HG03095 (cell line): ENCODE results near the gene WDR26.
A peak's percentile ranks its signal among the peaks of the same experiment; 100 is the strongest.
"Not testable (repeated sequence)": the region's sequence is repeated elsewhere in the genome, so short reads cannot be mapped to it uniquely, and the experiment has no call there.

ENCODE experiments used
- ATAC-seq: cut with Tn5 transposase; IDR thresholded peaks from one replicate; pipeline ENCODE4 v1.9.1; 2021; ENCODE audit warnings: moderate library complexity; ENCODE audit not compliant: unreplicated experiment

WDR26 gene

GRCh38 chr1:224434691-224435317 lies at the start of gene WDR26:
Gene WDR26, minus strand, starts transcription at chr1:224434797.
- ATAC-seq = peak; percentile 83

GRCh38 chr1:224483206-224483605 lies 48.6 kb upstream of the WDR26 start:
- not testable (repeated sequence) for ATAC-seq

- no peak for ATAC-seq
Measured at GRCh38 chr1:224482619-224483018, 48.0 kb upstream of the WDR26 start.

GRCh38 chr1:224481601-224482000 lies 47.0 kb upstream of the WDR26 start:
- no peak for ATAC-seq

- not testable (repeated sequence) for ATAC-seq
Measured at GRCh38 chr1:224480888-224481459, 46.4 kb upstream of the WDR26 start.

GRCh38 chr1:224480200-224480599 lies 45.6 kb upstream of the WDR26 start:
- ATAC-seq = not testable (repeated sequence)

- ATAC-seq = no peak
Measured at GRCh38 chr1:224472806-224473205, 38.2 kb upstream of the WDR26 start.

- ATAC-seq = no peak
Measured at GRCh38 chr1:224466154-224466553, 31.6 kb upstream of the WDR26 start.

GRCh38 chr1:224459966-224460365 lies 25.4 kb upstream of the WDR26 start:
- no peak for ATAC-seq

GRCh38 chr1:224458996-224459395 lies 24.4 kb upstream of the WDR26 start:
- ATAC-seq = no peak

GRCh38 chr1:224458296-224458695 lies 23.7 kb upstream of the WDR26 start:
- ATAC-seq = no peak

GRCh38 chr1:224457782-224458144 lies 23.2 kb upstream of the WDR26 start:
- ATAC-seq = no peak

GRCh38 chr1:224456637-224456953 lies 22.0 kb upstream of the WDR26 start:
- no peak for ATAC-seq

GRCh38 chr1:224454402-224455055 lies 19.9 kb upstream of the WDR26 start:
- ATAC-seq = no peak

- no peak for ATAC-seq
Measured at GRCh38 chr1:224450561-224451350, 16.2 kb upstream of the WDR26 start.

- ATAC-seq = no peak
Measured at GRCh38 chr1:224450159-224450558, 15.6 kb upstream of the WDR26 start.

GRCh38 chr1:224448453-224449017 lies 13.9 kb upstream of the WDR26 start:
- no peak for ATAC-seq

- no peak for ATAC-seq
Measured at GRCh38 chr1:224447971-224448370, 13.4 kb upstream of the WDR26 start.

- ATAC-seq = no peak
Measured at GRCh38 chr1:224447251-224447650, 12.7 kb upstream of the WDR26 start.

- ATAC-seq = no peak
Measured at GRCh38 chr1:224438989-224439388, 4.4 kb upstream of the WDR26 start.

- no peak for ATAC-seq
Measured at GRCh38 chr1:224435999-224436398, 1.4 kb upstream of the WDR26 start.
